ENCODE results near the gene POU3F1. TPM values are rescaled to one million over a fixed set of nuclear protein-coding genes. Genes with fewer than 3 reads are reported as not detected.

Gene POU3F1
- total RNA-seq, 1 experiment from 2014 or later: not detected

- intact Hi-C loops (cut with micrococcal nuclease): no loop called here
- Histone ChIP-seq H3K36me3 (ENCODE audit: low read depth, low read length) (no peaks in the 10 kb centered on the region), H3K9me3 (ENCODE audit: low read length) (no peaks in the 10 kb centered on the region), H4K20me1 (ENCODE audit: low read length) (no peaks in the 10 kb centered on the region), H3K4me3 (ENCODE audit: low read length) (no peak overlapping the region), H3K9ac (ENCODE audit: low read length) (no peak overlapping the region), H2AFZ (ENCODE audit: low read length) (no peak overlapping the region), H3K27ac (ENCODE audit: low read length) (no peak overlapping the region), H3K9me2 (replicated peaks; ENCODE audit: low read length) (no peaks in the 10 kb centered on the region), H3K27me3 (ENCODE audit: low read length) (peaks cover 25% of the 10 kb centered on the region), H3K4me2 (ENCODE audit: low read length) (no peak overlapping the region), H3K79me2 (ENCODE audit: low read length) (no peaks in the 10 kb centered on the region), H3K4me1 (ENCODE audit: insufficient read depth, low read length) (peaks cover 5% of the 10 kb centered on the region; the same call in 1 of the 2 replicates), H3F3A (ENCODE audit: low read length, unreplicated experiment) (no peaks in the 10 kb centered on the region)
- no TSS peak for BruUV-seq (replicated peaks)
- no peak for ATAC-seq
- CTCF ChIA-PET: no interaction called here
- no peak for DNase-seq
- TF ChIP-seq EZH2phosphoT487 (IDR thresholded peaks at IDR 0.05; ENCODE audit: borderline replicate concordance, low read length) (no peak), CTCF (conservative IDR thresholded peaks at IDR 0.05; ENCODE audit: low read depth, low read length) (no peak), EZH2 (IDR thresholded peaks at IDR 0.05; ENCODE audit: low read length, unreplicated experiment) (no peak)
- POLR2A ChIA-PET (ENCODE audit: unreplicated experiment): no interaction called here
These were observed 13.9 kb upstream of the POU3F1 start for GRCh38 chr1:38060498-38060897.

DNA sequence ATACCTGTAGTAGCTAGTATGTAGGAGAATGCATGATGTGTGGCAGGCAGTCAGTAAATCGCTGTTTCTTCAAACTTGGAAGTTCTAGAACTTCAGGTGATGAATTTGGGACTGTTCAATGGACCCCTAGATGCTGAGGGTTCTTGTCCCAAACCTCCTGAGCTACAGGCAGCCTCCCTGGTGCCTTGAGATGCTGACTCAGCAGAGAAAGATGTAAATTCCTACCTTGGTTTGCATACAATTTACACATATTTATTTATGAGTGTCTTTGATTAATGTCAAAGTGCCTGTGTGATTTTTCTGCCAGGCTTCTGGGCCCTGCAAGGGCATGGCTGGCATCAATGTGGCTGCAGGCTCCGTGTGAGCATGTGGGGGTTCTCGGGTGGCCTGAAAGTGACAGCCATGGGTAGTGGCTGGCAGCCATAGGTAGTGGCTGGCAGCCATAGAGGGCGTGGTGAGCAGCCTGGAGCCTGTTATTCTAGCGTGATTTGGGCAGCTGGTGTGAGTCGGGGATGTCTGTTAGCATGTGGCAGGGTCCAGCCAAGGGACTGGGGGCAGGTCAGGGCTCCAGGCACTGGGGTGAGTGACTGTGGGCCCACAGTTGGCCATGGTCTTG lies 13.2 kb upstream of the POU3F1 start:
- ATAC-seq (no peak), DNase-seq (no peak)
- no peaks in the 10 kb centered on the region for H3F3A ChIP-seq (ENCODE audit: low read length, unreplicated experiment)
- no peaks in the 10 kb centered on the region for H3K9me2 ChIP-seq (replicated peaks; ENCODE audit: low read length)
- no peaks in the 10 kb centered on the region for H4K20me1 ChIP-seq (ENCODE audit: low read length)
- H3K9me3 ChIP-seq (ENCODE audit: low read length): no peaks in the 10 kb centered on the region
- CTCF ChIA-PET: no interaction called here
- H3K27me3 ChIP-seq (ENCODE audit: low read length): peaks cover 25% of the 10 kb centered on the region
- H2AFZ ChIP-seq (ENCODE audit: low read length): no peak overlapping the region
- intact Hi-C loops (cut with micrococcal nuclease): no loop called here
- H3K4me1 ChIP-seq (ENCODE audit: insufficient read depth, low read length): peaks cover 5% of the 10 kb centered on the region; the same call in 1 of the 2 replicates
- no TSS peak for BruUV-seq (replicated peaks)
- no peaks in the 10 kb centered on the region for H3K36me3 ChIP-seq (ENCODE audit: low read depth, low read length)
- no peak overlapping the region for H3K4me2 ChIP-seq (ENCODE audit: low read length)
- no peak overlapping the region for H3K27ac ChIP-seq (ENCODE audit: low read length)
- TF ChIP-seq EZH2 (IDR thresholded peaks at IDR 0.05; ENCODE audit: low read length, unreplicated experiment): no peak
- TF ChIP-seq CTCF (conservative IDR thresholded peaks at IDR 0.05; ENCODE audit: low read depth, low read length): no peak
- TF ChIP-seq EZH2phosphoT487 (IDR thresholded peaks at IDR 0.05; ENCODE audit: borderline replicate concordance, low read length): no peak
- no peak overlapping the region for H3K9ac ChIP-seq (ENCODE audit: low read length)
- POLR2A ChIA-PET (ENCODE audit: unreplicated experiment): no interaction called here
- no peaks in the 10 kb centered on the region for H3K79me2 ChIP-seq (ENCODE audit: low read length)
- no peak overlapping the region for H3K4me3 ChIP-seq (ENCODE audit: low read length)

- CTCF ChIA-PET: no interaction called here
- no TSS peak for BruUV-seq (replicated peaks)
- H3K36me3 ChIP-seq (ENCODE audit: low read depth, low read length): no peaks in the 10 kb centered on the region
- no peaks in the 10 kb centered on the region for H4K20me1 ChIP-seq (ENCODE audit: low read length)
- TF ChIP-seq EZH2phosphoT487 (IDR thresholded peaks at IDR 0.05; ENCODE audit: borderline replicate concordance, low read length) (no peak), CTCF (conservative IDR thresholded peaks at IDR 0.05; ENCODE audit: low read depth, low read length) (no peak), EZH2 (IDR thresholded peaks at IDR 0.05; ENCODE audit: low read length, unreplicated experiment) (no peak)
- ATAC-seq: no peak
- H3K4me2 ChIP-seq (ENCODE audit: low read length): no peak overlapping the region
- H3K27ac ChIP-seq (ENCODE audit: low read length): no peak overlapping the region
- POLR2A ChIA-PET (ENCODE audit: unreplicated experiment): no interaction called here
- no peaks in the 10 kb centered on the region for H3F3A ChIP-seq (ENCODE audit: low read length, unreplicated experiment)
- H2AFZ ChIP-seq (ENCODE audit: low read length): no peak overlapping the region
- peaks cover 25% of the 10 kb centered on the region for H3K27me3 ChIP-seq (ENCODE audit: low read length)
- no peak overlapping the region for H3K4me3 ChIP-seq (ENCODE audit: low read length)
- no peaks in the 10 kb centered on the region for H3K9me3 ChIP-seq (ENCODE audit: low read length)
- intact Hi-C loops (cut with micrococcal nuclease): no loop called here
- no peaks in the 10 kb centered on the region for H3K79me2 ChIP-seq (ENCODE audit: low read length)
- H3K4me1 ChIP-seq (ENCODE audit: insufficient read depth, low read length): no peaks in the 10 kb centered on the region
- no peaks in the 10 kb centered on the region for H3K9me2 ChIP-seq (replicated peaks; ENCODE audit: low read length)
- no peak overlapping the region for H3K9ac ChIP-seq (ENCODE audit: low read length)
- DNase-seq: no peak
These were observed 9.4 kb upstream of the POU3F1 start for GRCh38 chr1:38055965-38056364.
